Upper lobe of left lung (tissue), 4 donors: ENCODE measurements around the gene CUX1.

Source experiments
- EP300 ChIP-seq, 4 donors: sonication (generic); formaldehyde crosslinking; IDR thresholded peaks; one replicate each; pipeline ENCODE4 v1.5.1; 2017; ENCODE audit warnings: antibody characterized with exemption in 4 of 4, control low read depth in 2 of 4
- POLR2A ChIP-seq, 4 donors: fragments of 450-650 bp; IDR thresholded peaks; one replicate each; pipeline ENCODE4 v1.5.1; 2016 to 2017; ENCODE audit warnings: antibody characterized with exemption in 4 of 4, mild to moderate bottlenecking in 2 of 4
- POLR2AphosphoS5 ChIP-seq, 2 donors: sonication (generic); formaldehyde crosslinking; IDR thresholded peaks; one replicate each; pipeline ENCODE4 v1.5.1; 2017; ENCODE audit warnings: antibody characterized with exemption in 2 of 2
- TF ChIP-seq, protein P1 (sequence below), 6 experiments: fragments of 450-650 bp in 4 of 6; fragments of 200-600 bp in 2 of 6; sonication (generic) in 2 of 6; IDR thresholded peaks; one replicate each; pipeline ENCODE4 v1.5.1; 2016 to 2019; ENCODE audit warnings: antibody characterized with exemption in 6 of 6

DNA sequence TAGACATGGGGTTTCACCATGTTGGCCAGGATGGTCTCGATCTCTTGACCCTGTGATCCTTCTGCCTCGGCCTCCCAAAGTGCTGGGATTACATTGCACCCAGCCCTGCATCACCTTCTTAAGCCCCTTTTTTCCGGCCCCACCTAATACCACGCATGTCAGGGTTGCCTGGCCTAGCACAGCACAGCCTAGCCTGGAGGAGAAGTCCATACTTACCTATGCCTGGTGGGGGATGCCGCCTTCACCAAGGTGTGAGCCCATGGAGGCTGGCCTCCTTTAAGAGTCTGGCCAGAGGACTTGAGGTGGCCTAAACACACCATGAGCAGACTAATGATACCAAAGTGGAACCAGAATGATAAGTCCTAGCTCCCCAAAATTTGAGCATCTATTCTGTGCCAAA lies 22.0 kb upstream of the CUX1 start:
- TF ChIP-seq POLR2A (IDR thresholded peaks at IDR 0.05) (no peak), EP300 (IDR thresholded peaks at IDR 0.05) (no peak), POLR2AphosphoS5 (IDR thresholded peaks at IDR 0.05) (no peak)
- TF ChIP-seq, protein P1, sequence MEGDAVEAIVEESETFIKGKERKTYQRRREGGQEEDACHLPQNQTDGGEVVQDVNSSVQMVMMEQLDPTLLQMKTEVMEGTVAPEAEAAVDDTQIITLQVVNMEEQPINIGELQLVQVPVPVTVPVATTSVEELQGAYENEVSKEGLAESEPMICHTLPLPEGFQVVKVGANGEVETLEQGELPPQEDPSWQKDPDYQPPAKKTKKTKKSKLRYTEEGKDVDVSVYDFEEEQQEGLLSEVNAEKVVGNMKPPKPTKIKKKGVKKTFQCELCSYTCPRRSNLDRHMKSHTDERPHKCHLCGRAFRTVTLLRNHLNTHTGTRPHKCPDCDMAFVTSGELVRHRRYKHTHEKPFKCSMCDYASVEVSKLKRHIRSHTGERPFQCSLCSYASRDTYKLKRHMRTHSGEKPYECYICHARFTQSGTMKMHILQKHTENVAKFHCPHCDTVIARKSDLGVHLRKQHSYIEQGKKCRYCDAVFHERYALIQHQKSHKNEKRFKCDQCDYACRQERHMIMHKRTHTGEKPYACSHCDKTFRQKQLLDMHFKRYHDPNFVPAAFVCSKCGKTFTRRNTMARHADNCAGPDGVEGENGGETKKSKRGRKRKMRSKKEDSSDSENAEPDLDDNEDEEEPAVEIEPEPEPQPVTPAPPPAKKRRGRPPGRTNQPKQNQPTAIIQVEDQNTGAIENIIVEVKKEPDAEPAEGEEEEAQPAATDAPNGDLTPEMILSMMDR (IDR thresholded peaks at IDR 0.05): no peak
